C4-2B (cell line): Measurements from ENCODE around the gene LRRC46.

Experiments
- H3K27ac ChIP-seq: fragments of 450-650 bp; 2 replicates; pipeline ENCODE4 v1.5.1; 2017
- ZFX ChIP-seq: fragments of 450-650 bp; IDR thresholded peaks from 2 replicates; pipeline ENCODE4 v1.6.1; 2017
- TF ChIP-seq, protein P1 (sequence below): fragments of 450-650 bp; conservative IDR thresholded peaks from 2 replicates; pipeline ENCODE4 v1.5.1; 2017; ENCODE audit warnings: mild to moderate bottlenecking

Gene LRRC46

DNA sequence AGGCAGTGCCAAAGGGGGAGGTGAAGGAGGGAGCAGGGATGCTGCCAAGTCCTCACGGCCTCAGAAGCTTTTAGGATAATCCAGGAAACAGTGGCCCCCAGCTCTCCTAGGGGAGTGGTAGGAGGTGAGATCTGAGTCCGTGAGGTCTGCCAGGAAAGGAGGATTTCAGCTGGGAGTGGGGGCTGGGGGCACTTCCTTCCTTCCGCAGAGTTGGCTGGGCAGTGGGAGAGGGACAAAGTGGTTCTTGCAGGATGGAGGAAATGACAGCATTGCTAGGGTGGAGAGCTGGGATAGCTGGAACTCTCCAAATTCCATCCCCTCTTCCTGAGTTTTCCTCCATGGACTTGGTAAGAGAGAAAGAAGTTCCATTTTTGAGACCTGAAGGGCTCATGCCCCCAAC is 24.3 kb downstream of the LRRC46 start:
- H3K27ac ChIP-seq, result no peak overlapping the region
- TF ChIP-seq ZFX, result no peak
- TF ChIP-seq, protein P1, sequence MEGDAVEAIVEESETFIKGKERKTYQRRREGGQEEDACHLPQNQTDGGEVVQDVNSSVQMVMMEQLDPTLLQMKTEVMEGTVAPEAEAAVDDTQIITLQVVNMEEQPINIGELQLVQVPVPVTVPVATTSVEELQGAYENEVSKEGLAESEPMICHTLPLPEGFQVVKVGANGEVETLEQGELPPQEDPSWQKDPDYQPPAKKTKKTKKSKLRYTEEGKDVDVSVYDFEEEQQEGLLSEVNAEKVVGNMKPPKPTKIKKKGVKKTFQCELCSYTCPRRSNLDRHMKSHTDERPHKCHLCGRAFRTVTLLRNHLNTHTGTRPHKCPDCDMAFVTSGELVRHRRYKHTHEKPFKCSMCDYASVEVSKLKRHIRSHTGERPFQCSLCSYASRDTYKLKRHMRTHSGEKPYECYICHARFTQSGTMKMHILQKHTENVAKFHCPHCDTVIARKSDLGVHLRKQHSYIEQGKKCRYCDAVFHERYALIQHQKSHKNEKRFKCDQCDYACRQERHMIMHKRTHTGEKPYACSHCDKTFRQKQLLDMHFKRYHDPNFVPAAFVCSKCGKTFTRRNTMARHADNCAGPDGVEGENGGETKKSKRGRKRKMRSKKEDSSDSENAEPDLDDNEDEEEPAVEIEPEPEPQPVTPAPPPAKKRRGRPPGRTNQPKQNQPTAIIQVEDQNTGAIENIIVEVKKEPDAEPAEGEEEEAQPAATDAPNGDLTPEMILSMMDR, result no peak

DNA sequence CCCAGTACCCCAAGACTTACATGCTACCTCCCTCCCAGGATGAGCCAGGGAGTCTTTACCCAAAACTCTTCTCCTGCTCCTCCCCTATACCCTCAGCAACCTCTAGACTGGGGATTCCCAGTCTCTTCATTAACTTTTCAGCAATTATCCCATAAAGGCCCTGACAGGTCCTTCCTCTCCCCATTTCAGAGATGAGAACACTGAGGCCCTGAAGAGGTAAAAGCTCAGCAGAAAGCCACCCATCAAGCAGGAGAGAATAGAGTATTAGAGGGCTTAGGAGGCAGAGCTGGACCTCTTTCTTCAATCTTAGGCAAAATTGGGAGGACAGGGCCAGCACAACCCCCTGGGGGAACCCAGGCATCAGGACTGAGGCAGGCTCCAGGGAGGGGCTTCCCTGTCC is 25.4 kb downstream of the LRRC46 start:
- H3K27ac ChIP-seq, result no peak overlapping the region
- TF ChIP-seq, protein P1, result no peak
- no peak for TF ChIP-seq ZFX

GRCh38 chr17:47857551-47858455 is 26.3 kb downstream of the LRRC46 start:
- no peak for TF ChIP-seq ZFX
- TF ChIP-seq, protein P1, result no peak
- no peak overlapping the region for H3K27ac ChIP-seq

DNA sequence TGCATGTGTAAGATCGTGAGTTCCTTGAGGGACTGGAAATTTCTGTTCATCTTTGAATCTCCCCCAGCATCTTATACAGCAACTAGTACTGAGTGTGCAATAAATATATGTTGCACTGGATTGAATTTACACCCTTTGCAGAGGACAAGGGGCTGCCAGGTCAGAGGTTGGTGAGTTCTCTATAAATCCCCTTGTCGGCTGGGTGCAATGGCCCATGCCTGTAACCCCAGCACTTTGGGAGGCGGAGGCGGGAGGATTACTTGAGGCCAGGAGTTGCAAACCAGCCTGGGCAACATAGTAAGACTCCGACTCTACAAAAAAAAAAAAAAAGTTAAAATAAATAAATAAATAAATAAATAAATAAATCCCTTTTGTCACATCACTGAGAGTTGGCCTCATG is 28.9 kb downstream of the LRRC46 start:
- TF ChIP-seq, protein P1, result no peak
- no peak for TF ChIP-seq ZFX
- no peak overlapping the region for H3K27ac ChIP-seq

DNA sequence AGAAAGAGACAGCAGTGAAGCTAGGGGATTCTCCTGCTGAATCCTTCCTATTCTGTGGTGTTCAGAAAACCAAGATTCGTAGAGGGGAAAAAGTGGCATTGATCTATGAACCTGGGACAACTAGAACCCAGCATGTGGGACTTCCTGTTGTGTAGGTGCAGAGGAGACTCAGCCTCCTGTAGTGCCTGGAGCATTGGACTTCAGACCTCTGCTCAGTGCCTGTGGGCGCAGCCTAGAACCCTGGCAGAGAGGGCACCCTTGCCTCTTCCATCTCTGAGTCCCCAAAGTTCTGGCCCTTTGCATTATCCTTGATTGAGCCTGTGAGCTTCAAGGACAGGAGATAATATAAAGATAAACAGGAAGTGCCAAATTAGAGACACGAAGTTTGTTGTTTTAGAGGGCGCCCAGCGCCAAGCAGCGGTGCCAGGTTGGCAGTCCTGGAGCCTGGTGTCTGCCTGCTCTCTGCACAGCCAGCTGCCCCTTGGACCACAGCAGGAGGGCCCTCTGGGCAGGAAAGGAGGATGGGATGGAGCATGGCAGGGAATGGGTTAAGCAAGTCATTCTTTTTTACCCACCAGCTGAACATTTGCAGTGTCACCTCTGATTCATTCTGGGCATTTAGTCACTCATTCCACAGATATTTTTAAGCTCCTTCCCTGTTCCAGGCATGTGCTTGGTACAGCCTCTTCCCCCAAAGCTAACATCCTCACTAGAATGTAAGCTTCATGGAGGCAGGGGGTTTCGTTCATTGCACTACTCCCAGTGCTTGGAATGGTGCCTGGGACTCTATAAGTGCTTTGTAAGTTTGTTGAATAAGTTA is 31.4 kb downstream of the LRRC46 start:
- no peak overlapping the region for H3K27ac ChIP-seq
- TF ChIP-seq, protein P1, result no peak
- no peak for TF ChIP-seq ZFX

DNA sequence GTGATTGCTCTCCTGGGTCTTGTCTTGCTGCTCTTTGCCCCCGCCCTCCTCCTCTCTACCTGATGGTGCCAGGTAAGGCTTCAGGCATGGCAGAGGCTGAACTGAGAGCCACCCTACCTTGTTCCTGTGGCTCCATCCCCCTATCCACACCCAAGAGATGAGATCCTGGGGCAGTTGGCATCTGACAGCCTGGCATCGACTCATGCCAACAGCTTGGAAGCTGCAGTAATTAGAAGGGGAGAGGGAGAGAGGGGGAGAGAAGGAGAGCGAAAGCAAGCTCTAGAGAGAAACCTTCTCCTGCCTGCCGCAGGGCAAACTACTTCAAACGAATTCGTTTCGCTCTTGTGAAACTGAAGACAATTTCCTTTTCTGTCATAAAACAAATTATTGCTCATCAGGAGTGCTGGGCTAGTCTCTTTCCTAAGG is 33.3 kb downstream of the LRRC46 start:
- H3K27ac ChIP-seq, result no peak overlapping the region
- TF ChIP-seq, protein P1, result no peak
- no peak for TF ChIP-seq ZFX

GRCh38 chr17:47866941-47867340 is 35.5 kb downstream of the LRRC46 start:
- no peak overlapping the region for H3K27ac ChIP-seq

More at GRCh38 chr17:47866941-47867340, 35.5 kb downstream of the LRRC46 start:
- no peak for TF ChIP-seq ZFX
- TF ChIP-seq, protein P1, result no peak
